Prostate gland (tissue), 2 donors: ENCODE data around the gene IYD. TPM values are rescaled to one million over a fixed set of nuclear protein-coding genes. Genes with fewer than 3 reads are reported as not detected.

Experiments used
- DNase-seq: peaks from one replicate; pipeline ENCODE4 v3.0.0-alpha.2; 2019; ENCODE audit warnings: low spot score
- H3K27ac ChIP-seq, 2 donors: fragments of 200-600 bp; sonication (generic); 2 replicates each; pipeline ENCODE4 v1.5.1; 2017 to 2019
- H3K27me3 ChIP-seq: fragments of 200-600 bp; sonication (generic); replicated peaks from 2 replicates; pipeline ENCODE4 v1.5.1; 2019; ENCODE audit not compliant: insufficient read depth
- H3K36me3 ChIP-seq, 2 donors: fragments of 200-600 bp; sonication (generic); 1 replicate in 1 of 2; 2 replicates in 1 of 2; pipeline versions ENCODE4 v1.5.1 to v1.8.1; 2017 to 2019
- H3K4me1 ChIP-seq: fragments of 200-600 bp; sonication (generic); replicated peaks from 2 replicates; pipeline ENCODE4 v1.5.1; 2019
- H3K4me3 ChIP-seq, 2 donors: fragments of 200-600 bp; sonication (generic); 2 replicates each; pipeline ENCODE4 v1.5.1; 2017 to 2019
- H3K9me3 ChIP-seq: fragments of 200-600 bp; sonication (generic); 2 replicates; pipeline ENCODE4 v1.5.1; 2017
- CTCF ChIP-seq, 4 experiments: fragments of 200-600 bp in 2 of 4; fragments of 450-650 bp in 2 of 4; sonication (generic) in 2 of 4; IDR thresholded peaks; 1 replicate in 3 of 4; 2 replicates in 1 of 4; pipeline ENCODE4 v1.5.1; 2016 to 2019; ENCODE audit warnings: antibody characterized with exemption in 4 of 4, mild to moderate bottlenecking in 2 of 4, moderate library complexity in 2 of 4
- POLR2A ChIP-seq: fragments of 450-650 bp; IDR thresholded peaks from one replicate; pipeline ENCODE4 v1.6.1; 2016; ENCODE audit warnings: antibody characterized with exemption, mild to moderate bottlenecking
- POLR2AphosphoS5 ChIP-seq: sonication (generic); formaldehyde crosslinking; IDR thresholded peaks from one replicate; pipeline ENCODE4 v1.6.1; 2017; ENCODE audit warnings: antibody characterized with exemption
- WGBS: methylation state at CpG from one replicate; pipeline ENCODE4 v1.1.5; 2018; 5-methylcytosine and 5-hydroxymethylcytosine counted together
- intact Hi-C: fragments of 100-400 bp; cut with DNase I; formaldehyde crosslinking; loops from one replicate; pipeline ENCODE4 v1.14.2; 2022
- total RNA-seq, 2 donors: library from RNA; depleted of rRNA; stranded (reverse); fragments of >200 nt; gene quantifications; one replicate each; pipeline ENCODE4 v1.1.0, GENCODE V29; 2016

Gene IYD
- total RNA-seq, 2 donors from 2014 or later = 0.05 to 0.45 TPM

GRCh38 chr6:150377211-150377781, 8.5 kb downstream of the IYD start:
- TF ChIP-seq POLR2A (no peak), CTCF (IDR thresholded peaks at IDR 0.05) (no peak), POLR2AphosphoS5 (no peak)
- Histone ChIP-seq H3K27me3 (no peaks in the 10 kb centered on the region), H3K4me3 (no peak overlapping the region), H3K9me3 (no peaks in the 10 kb centered on the region), H3K27ac (no peak overlapping the region), H3K4me1 (no peaks in the 10 kb centered on the region), H3K36me3 (no peaks in the 10 kb centered on the region)
- 36% methylated on average over 4 of the region's 4 CpGs for WGBS
- intact Hi-C loops = no loop called here
- DNase-seq = no peak

DNA sequence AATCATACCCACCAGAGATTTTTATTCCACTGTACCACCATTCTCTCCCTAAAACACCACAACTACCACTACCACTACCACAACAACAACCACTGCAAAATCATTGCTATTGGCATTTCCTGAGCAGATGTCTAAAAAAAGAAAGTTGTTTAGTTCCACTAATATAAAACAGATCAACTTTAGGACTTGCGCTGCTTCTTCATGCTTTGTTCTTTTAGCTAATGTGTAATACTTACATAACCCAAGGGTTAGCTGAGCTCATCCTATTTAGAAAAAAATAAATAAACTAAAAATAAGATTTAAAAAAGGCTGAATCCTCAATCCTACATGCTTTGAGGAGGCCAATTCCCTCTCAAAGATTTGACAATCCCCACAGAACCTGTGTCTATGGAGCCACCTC, 11.4 kb downstream of the IYD start:
- intact Hi-C loops = no loop called here
- WGBS = 93% methylated on average over 1 of the region's 1 CpG
- H3K27ac ChIP-seq = no peak overlapping the region

GRCh38 chr6:150382171-150382570, 13.4 kb downstream of the IYD start:
- Histone ChIP-seq H3K27ac (no peak overlapping the region), H3K27me3 (no peaks in the 10 kb centered on the region), H3K9me3 (no peaks in the 10 kb centered on the region), H3K4me3 (no peak overlapping the region), H3K4me1 (no peaks in the 10 kb centered on the region), H3K36me3 (no peaks in the 10 kb centered on the region)
- 86% methylated on average over 4 of the region's 4 CpGs for WGBS
- intact Hi-C loops = no loop called here
- TF ChIP-seq POLR2A (no peak), CTCF (IDR thresholded peaks at IDR 0.05) (no peak), POLR2AphosphoS5 (no peak)
- no peak for DNase-seq

More for the DNA sequence above, 11.4 kb downstream of the IYD start:
- TF ChIP-seq POLR2A = no peak
- TF ChIP-seq CTCF (IDR thresholded peaks at IDR 0.05) = no peak
- no peak for TF ChIP-seq POLR2AphosphoS5
- no peaks in the 10 kb centered on the region for H3K36me3 ChIP-seq
- H3K9me3 ChIP-seq = no peaks in the 10 kb centered on the region
- no peak for DNase-seq
- no peak overlapping the region for H3K4me3 ChIP-seq
- H3K27me3 ChIP-seq = no peaks in the 10 kb centered on the region
- no peaks in the 10 kb centered on the region for H3K4me1 ChIP-seq

DNA sequence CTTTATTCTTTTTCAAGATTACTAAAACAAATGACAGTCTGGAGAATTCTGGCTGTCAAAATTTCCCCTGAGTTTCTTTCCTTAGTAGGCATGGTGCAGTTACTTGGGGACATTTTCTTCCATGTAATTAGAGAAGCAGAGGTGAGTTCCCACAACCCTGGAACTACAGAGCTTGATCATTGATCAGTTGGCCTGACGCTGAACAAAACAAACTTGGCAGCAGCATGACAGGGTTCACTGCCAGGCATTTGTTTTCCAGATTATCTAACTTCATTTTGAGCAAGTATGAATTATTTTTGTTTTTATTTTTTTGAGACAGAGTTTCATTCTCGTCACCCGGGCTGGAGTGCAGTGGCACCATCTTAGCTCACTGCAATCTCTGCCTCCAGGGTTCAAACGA, 22.6 kb downstream of the IYD start:
- no peaks in the 10 kb centered on the region for H3K36me3 ChIP-seq
- no peaks in the 10 kb centered on the region for H3K27me3 ChIP-seq
- H3K27ac ChIP-seq = no peak overlapping the region
- DNase-seq = no peak
- no peaks in the 10 kb centered on the region for H3K9me3 ChIP-seq
- no peak for TF ChIP-seq POLR2A
- no peak for TF ChIP-seq CTCF (IDR thresholded peaks at IDR 0.05)
- TF ChIP-seq POLR2AphosphoS5 = no peak
- WGBS = 92% methylated on average over 4 of the region's 4 CpGs
- no peaks in the 10 kb centered on the region for H3K4me1 ChIP-seq
- H3K4me3 ChIP-seq = no peak overlapping the region
- intact Hi-C loops = no loop called here

DNA sequence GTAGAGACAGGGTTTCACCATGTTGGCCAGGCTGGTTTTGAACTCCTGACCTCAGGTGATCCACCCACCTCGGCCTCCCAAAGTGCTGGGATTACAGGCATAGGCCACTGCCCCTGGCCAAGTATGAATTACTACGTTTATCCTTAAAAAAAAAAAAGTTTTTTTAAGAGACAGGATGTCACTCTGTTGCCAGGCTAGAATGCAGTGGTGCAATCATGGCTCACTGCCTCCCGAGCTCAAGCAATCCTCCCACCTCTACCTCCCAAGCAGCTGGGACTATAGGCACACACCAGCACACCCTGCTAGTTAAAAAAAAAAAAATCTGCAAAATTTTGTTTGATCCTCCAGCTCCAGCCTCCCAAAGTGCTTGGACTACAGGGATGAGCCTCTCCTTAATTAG, 23.1 kb downstream of the IYD start:
- no peaks in the 10 kb centered on the region for H3K4me1 ChIP-seq
- H3K27ac ChIP-seq = no peak overlapping the region
- no peaks in the 10 kb centered on the region for H3K27me3 ChIP-seq
- no peak for TF ChIP-seq POLR2AphosphoS5
- TF ChIP-seq CTCF (IDR thresholded peaks at IDR 0.05) = no peak
- no peak for TF ChIP-seq POLR2A
- H3K4me3 ChIP-seq = no peak overlapping the region
- WGBS = 57% methylated on average over 3 of the region's 3 CpGs
- intact Hi-C loops = no loop called here
- H3K36me3 ChIP-seq = no peaks in the 10 kb centered on the region
- no peak for DNase-seq
- no peaks in the 10 kb centered on the region for H3K9me3 ChIP-seq
